ENCODE measurements around the gene NSD2.

NSD2 gene

GRCh38 chr4:1973218-1973617, 102.0 kb downstream of the NSD2 start:
- no peak for DNase-seq

- no peak for DNase-seq
These were observed 102.5 kb downstream of the NSD2 start for GRCh38 chr4:1973661-1974060.

GRCh38 chr4:1974840-1975239, 103.6 kb downstream of the NSD2 start:
- no peak for DNase-seq

- no peak for DNase-seq
These were observed 104.2 kb downstream of the NSD2 start for GRCh38 chr4:1975391-1975801.

GRCh38 chr4:1975880-1976279, 104.7 kb downstream of the NSD2 start:
- DNase-seq, result no peak

- DNase-seq, result no peak
These were observed 105.5 kb downstream of the NSD2 start for GRCh38 chr4:1976416-1977352.

GRCh38 chr4:1978226-1978625, 107.0 kb downstream of the NSD2 start:
- no peak for DNase-seq

GRCh38 chr4:1978741-1979476, 107.7 kb downstream of the NSD2 start:
- no peak for DNase-seq

GRCh38 chr4:1979477-1980196, 108.4 kb downstream of the NSD2 start:
- DNase-seq, result no peak

GRCh38 chr4:1980561-1981041, 109.4 kb downstream of the NSD2 start:
- no peak for DNase-seq

GRCh38 chr4:1981251-1982058, 110.3 kb downstream of the NSD2 start:
- DNase-seq, result no peak

GRCh38 chr4:1982124-1983052, 111.2 kb downstream of the NSD2 start:
- no peak for DNase-seq

GRCh38 chr4:1983053-1983845, 112.1 kb downstream of the NSD2 start:
- no peak for DNase-seq

- DNase-seq, result no peak
These were observed 112.7 kb downstream of the NSD2 start for GRCh38 chr4:1983846-1984405.

GRCh38 chr4:1984406-1985191, 113.4 kb downstream of the NSD2 start:
- no peak for DNase-seq

GRCh38 chr4:1985294-1985693, 114.1 kb downstream of the NSD2 start:
- DNase-seq, result no peak

GRCh38 chr4:1985780-1986577, 114.8 kb downstream of the NSD2 start:
- no peak for DNase-seq

GRCh38 chr4:1986578-1987210, 115.5 kb downstream of the NSD2 start:
- DNase-seq, result no peak
